ENCODE results near the gene LGALS7B.

GRCh38 chr19:38815059-38816001, 26.3 kb downstream of the LGALS7B start:
- TF ChIP-seq EZH2 (optimal IDR thresholded peaks at IDR 0.05; ENCODE audit: low read depth, low read length) (no peak), EZH2phosphoT487 (IDR thresholded peaks at IDR 0.05; ENCODE audit: low read length) (no peak)
- TF ChIP-seq, protein P1, sequence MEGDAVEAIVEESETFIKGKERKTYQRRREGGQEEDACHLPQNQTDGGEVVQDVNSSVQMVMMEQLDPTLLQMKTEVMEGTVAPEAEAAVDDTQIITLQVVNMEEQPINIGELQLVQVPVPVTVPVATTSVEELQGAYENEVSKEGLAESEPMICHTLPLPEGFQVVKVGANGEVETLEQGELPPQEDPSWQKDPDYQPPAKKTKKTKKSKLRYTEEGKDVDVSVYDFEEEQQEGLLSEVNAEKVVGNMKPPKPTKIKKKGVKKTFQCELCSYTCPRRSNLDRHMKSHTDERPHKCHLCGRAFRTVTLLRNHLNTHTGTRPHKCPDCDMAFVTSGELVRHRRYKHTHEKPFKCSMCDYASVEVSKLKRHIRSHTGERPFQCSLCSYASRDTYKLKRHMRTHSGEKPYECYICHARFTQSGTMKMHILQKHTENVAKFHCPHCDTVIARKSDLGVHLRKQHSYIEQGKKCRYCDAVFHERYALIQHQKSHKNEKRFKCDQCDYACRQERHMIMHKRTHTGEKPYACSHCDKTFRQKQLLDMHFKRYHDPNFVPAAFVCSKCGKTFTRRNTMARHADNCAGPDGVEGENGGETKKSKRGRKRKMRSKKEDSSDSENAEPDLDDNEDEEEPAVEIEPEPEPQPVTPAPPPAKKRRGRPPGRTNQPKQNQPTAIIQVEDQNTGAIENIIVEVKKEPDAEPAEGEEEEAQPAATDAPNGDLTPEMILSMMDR (IDR thresholded peaks at IDR 0.05; ENCODE audit: low read length): no peak

Measured in MM.1S (cell line).